Motor neuron (in vitro differentiated cells): ENCODE data around the gene TCF19. TPM values are rescaled to one million over a fixed set of nuclear protein-coding genes. Genes with fewer than 3 reads are reported as not detected.

Source experiments
- ATAC-seq, 8 experiments: fragments of 200-7000 bp; cut with Tn5 transposase; replicated peaks in 6 of 8; 2 replicates each; pipeline ENCODE4 v1.8.0; 2021; ENCODE audit warnings: mild to moderate bottlenecking in 8 of 8, moderate library complexity in 8 of 8
- H3K27ac ChIP-seq, 2 donors: fragments of 250-450 bp; sonication (Bioruptor Pico); 2 replicates each; pipeline ENCODE4 v1.9.0; 2021; ENCODE audit warnings: antibody characterized with exemption in 2 of 2, mild to moderate bottlenecking in 2 of 2, moderate library complexity in 1 of 2
- H3K4me1 ChIP-seq, 2 donors: fragments of 250-450 bp; sonication (Bioruptor Pico); replicated peaks in 1 of 2; 2 replicates each; pipeline ENCODE4 v1.6.1; 2021; ENCODE audit warnings: antibody characterized with exemption in 2 of 2, mild to moderate bottlenecking in 2 of 2, moderate library complexity in 1 of 2
- H3K4me3 ChIP-seq, 5 donors: fragments of 250-450 bp; sonication (Bioruptor Pico); 2 replicates each; pipeline ENCODE4 v1.9.0; 2021; ENCODE audit warnings: antibody characterized with exemption in 5 of 5, mild to moderate bottlenecking in 5 of 5, moderate library complexity in 4 of 5
- WGBS, 10 experiments: fragments of 450-650 bp; shearing (Covaris generic); methylation state at CpG; one replicate each; pipeline ENCODE4 v1.0.0; 2022; 5-methylcytosine and 5-hydroxymethylcytosine counted together
- in situ Hi-C, 9 experiments: fragments of 400-800 bp; cut with MboI; loops; one replicate each; pipeline ENCODE4 v1.15.0; 2021; ENCODE audit warnings: low sequenced_read_pairs in 9 of 9, low pct_unique_long_range_greater_than_20kb in 2 of 9; ENCODE audit not compliant: unreplicated experiment in 9 of 9
- total RNA-seq, 8 experiments: library from RNA; unstranded; fragments of 300-600 nt; gene quantifications; 2 replicates each; pipeline versions ENCODE4 v1.2.3 to v1.2.4, GENCODE V29; 2022

TCF19 gene
- total RNA-seq, 8 experiments from 2014 or later, result 0.36 to 14.7 (median 2.6) TPM

DNA sequence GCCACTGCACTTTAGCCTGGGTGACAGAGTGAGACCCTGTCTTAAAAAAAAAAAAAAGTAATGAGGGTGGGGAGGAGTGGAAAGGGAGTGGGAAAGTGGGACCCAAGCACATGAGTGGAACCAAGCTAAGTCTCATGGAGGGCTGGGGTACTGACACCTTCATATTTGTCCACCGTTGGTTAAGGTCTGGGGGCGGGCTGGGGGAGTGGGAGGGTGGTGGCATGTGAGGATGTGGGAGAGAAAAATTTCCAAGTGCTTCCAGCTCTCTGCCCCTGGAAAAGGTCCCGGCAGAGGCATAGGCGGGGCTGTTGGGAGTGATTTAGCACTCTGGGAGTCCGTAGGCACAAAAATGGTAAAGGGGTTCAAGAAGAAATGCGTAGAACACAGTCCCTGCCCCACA lies 25.6 kb upstream of the TCF19 start:
- in situ Hi-C loops, result loop anchor here in 4 of 9 experiments (10.0 to 25.0 kb wide), 2 partner anchors 229 to 232 kb away; partner anchors contain the start of gene HLA-B (in 1 of the 4)
- Histone ChIP-seq H3K27ac (no peak overlapping the region), H3K4me3 (no peak overlapping the region), H3K4me1 (peaks cover 0 to 9% of the 10 kb centered on the region in 2 donors)
- ATAC-seq, result peak in 1 of 8 experiments; percentile 38
- WGBS, 10 experiments, result 33 to 90% (median 78%) methylated on average over 1 to 3 of the region's 6 CpGs; no CpG with 5 or more reads in 7 of the 10 experiments

- Histone ChIP-seq H3K27ac (no peak overlapping the region), H3K4me3 (no peak overlapping the region), H3K4me1 (peaks cover 0 to 9% of the 10 kb centered on the region in 2 donors)
- in situ Hi-C loops, result loop anchor here in 6 of 9 experiments (5.0 to 25.0 kb wide), 4 partner anchors 57 to 229 kb away; partner anchors contain the start of gene HLA-B (in 1 of the 6)
- ATAC-seq, result no peak
- WGBS, 10 experiments, result 60 to 97% (median 81%) methylated on average over 1 to 10 of the region's 10 CpGs; no CpG with 5 or more reads in 3 of the 10 experiments
Observed at GRCh38 chr6:31135710-31136109, 22.7 kb upstream of the TCF19 start.

DNA sequence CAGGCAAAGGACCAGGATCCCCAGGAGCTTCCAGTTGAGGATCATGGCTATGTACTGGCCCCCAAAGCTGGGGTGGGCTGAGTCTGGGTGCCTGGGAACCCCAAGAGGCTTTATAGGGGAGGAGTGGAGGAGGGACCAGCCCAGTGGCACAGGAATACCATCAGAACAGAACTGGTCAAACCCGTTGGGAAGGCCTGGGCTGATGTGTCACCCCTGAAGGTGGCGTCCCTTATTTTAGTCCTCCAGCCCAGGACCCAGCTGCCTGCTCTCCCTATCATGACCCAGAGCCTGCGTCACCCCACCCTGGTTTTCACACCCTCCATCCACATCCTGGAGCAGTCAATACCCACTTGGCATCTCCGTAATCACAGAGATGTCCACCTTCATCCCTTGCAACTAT lies 19.4 kb upstream of the TCF19 start, which contains the start of gene PSORS1C2:
PSORS1C2 (minus strand) TSS at position 85 of the 400 bp plus-strand sequence; CDS start at position 45, 40 bp downstream.
- H3K4me1 ChIP-seq, result peaks cover 11 to 14% of the 10 kb centered on the region in 2 donors
- no peak within 1 kb of the TSS for H3K27ac ChIP-seq
- WGBS, 10 experiments, result 40 to 100% (median 100%) methylated on average over 1 to 3 of the region's 4 CpGs; no CpG with 5 or more reads in 7 of the 10 experiments
- ATAC-seq, result no peak
- no peak within 1 kb of the TSS for H3K4me3 ChIP-seq
- in situ Hi-C loops, result loop anchor here in 6 of 9 experiments (5.0 to 25.0 kb wide), 4 partner anchors 53 to 226 kb away; partner anchors contain the start of gene HLA-B (in 1 of the 6)

GRCh38 chr6:31139599-31139998 lies 18.8 kb upstream of the TCF19 start:
- in situ Hi-C loops, result loop anchor here in 6 of 9 experiments (5.0 to 25.0 kb wide), 4 partner anchors 53 to 225 kb away; partner anchors contain the start of gene HLA-B (in 1 of the 6)
- no peak overlapping the region for H3K27ac ChIP-seq
- peaks cover 11 to 14% of the 10 kb centered on the region in 2 donors for H3K4me1 ChIP-seq
- WGBS, 10 experiments, result 0 to 34% (median 14%) methylated on average over 1 to 3 of the region's 4 CpGs; no CpG with 5 or more reads in 5 of the 10 experiments
- H3K4me3 ChIP-seq, result no peak overlapping the region
- ATAC-seq, result no peak

GRCh38 chr6:31140643-31141042 lies 17.7 kb upstream of the TCF19 start:
- in situ Hi-C loops, result loop anchor here in 3 of 9 experiments (10.0 to 25.0 kb wide), 2 partner anchors 222 to 224 kb away; partner anchors contain the start of gene HLA-B (in 1 of the 3)
- no peak for ATAC-seq
- no peak overlapping the region for H3K4me3 ChIP-seq
- H3K27ac ChIP-seq, result no peak overlapping the region
- H3K4me1 ChIP-seq, result peaks cover 11 to 14% of the 10 kb centered on the region in 2 donors
- 0 to 92% (median 76%) methylated on average over 1 to 4 of the region's 15 CpGs; no CpG with 5 or more reads in 6 of the 10 experiments for WGBS, 10 experiments

DNA sequence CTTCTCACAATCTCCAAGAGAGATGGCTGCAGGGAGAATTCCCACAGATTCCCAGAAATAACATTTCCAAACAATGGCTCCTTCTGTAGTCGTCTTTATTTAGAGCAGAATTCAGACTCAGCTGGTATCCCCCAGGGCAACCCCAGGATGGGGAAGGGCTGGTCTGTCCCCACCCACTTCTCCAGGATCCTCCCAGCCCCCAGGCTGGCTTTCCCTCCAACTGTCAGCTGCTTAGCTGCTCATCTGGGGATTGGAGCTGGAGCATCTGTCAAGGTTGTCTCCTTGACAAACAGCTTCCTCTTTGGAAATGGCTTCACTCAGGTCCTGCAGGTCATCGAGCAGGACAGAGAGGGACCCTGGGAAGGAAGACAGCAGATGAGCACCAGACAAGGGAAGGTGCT lies 16.0 kb upstream of the TCF19 start:
- no peak overlapping the region for H3K4me3 ChIP-seq
- 20% methylated on average over 1 of the region's 2 CpGs; no CpG with 5 or more reads in 9 of the 10 experiments for WGBS, 10 experiments
- in situ Hi-C loops, result loop anchor here in 3 of 9 experiments (10.0 to 25.0 kb wide), 2 partner anchors 220 to 222 kb away; partner anchors contain the start of gene HLA-B (in 1 of the 3)
- peaks cover 11 to 12% of the 10 kb centered on the region in 2 donors for H3K4me1 ChIP-seq
- H3K27ac ChIP-seq, result peak overlapping the region; percentile 1 to 49
- peak in 7 of 8 experiments; percentile 48 to 92 (median 81) for ATAC-seq

DNA sequence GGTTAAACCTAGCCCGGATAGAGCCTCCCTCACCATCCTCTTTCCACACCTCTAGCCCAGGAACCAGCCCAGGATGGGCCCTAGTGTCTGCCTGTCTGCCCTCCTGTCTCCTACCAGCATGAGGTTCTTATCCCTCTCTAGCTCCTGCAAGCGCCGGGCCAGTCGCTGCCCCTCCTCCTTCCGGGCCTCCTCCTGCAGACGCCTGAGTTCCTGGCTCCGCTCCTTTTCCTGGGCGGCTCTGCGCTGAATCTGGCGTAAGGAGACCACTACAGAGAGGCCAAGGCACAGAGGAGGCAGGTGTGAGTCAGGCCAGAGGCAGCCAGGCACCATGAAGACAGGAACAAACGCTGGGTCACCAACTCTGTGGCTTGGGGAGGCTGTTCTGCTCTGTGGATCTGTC lies 15.2 kb upstream of the TCF19 start:
- Histone ChIP-seq H3K27ac (no peak overlapping the region), H3K4me1 (peaks cover 8 to 11% of the 10 kb centered on the region in 2 donors), H3K4me3 (no peak overlapping the region)
- ATAC-seq, result peak in 5 of 8 experiments; percentile 3 to 52 (median 28)
- in situ Hi-C loops, result loop anchor here in 3 of 9 experiments (10.0 to 25.0 kb wide), 2 partner anchors 219 to 222 kb away; partner anchors contain the start of gene HLA-B (in 1 of the 3)
- WGBS, 10 experiments, result 53 to 55% methylated on average over 2 to 9 of the region's 11 CpGs; no CpG with 5 or more reads in 8 of the 10 experiments

DNA sequence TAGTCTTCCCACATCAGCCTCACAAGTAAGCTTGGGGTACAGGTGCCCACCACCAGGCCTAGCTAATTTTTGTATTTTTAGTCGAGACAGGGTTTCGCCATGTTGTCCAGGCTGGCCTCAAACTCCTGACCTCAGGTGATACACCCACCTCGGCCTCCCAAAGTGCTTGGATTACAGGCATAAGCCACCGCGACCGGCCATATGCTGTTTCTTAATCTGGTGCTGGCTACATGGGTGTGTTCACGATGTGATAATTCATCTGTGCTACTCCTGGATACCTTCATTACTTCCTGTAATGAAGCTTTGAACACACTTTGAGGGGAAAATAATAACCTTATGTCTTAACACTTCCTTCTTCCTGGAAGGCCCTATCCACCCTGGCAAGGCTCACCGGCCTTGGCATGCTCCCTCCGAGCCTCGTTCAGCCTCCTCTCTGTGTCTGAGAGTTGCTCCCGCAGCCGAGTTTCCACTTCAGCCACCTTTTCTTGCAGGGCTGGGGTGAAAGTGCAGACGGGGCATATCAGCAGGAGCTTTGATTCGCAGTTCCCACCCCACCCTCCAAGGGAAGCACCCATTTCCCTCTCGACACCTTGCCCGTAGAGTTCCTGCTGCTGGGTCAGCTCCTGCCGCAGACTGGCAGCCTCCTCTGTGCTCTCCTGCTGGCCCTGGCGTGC lies 14.0 kb upstream of the TCF19 start:
- 78 to 100% (median 96%) methylated on average over 1 to 14 of the region's 18 CpGs; no CpG with 5 or more reads in 3 of the 10 experiments for WGBS, 10 experiments
- Histone ChIP-seq H3K27ac (no peak overlapping the region), H3K4me1 (peaks cover 8 to 11% of the 10 kb centered on the region in 2 donors), H3K4me3 (no peak overlapping the region)
- no peak for ATAC-seq
- in situ Hi-C loops, result loop anchor here in 3 of 9 experiments (10.0 to 25.0 kb wide), 2 partner anchors 218 to 220 kb away; partner anchors contain the start of gene HLA-B (in 1 of the 3)

DNA sequence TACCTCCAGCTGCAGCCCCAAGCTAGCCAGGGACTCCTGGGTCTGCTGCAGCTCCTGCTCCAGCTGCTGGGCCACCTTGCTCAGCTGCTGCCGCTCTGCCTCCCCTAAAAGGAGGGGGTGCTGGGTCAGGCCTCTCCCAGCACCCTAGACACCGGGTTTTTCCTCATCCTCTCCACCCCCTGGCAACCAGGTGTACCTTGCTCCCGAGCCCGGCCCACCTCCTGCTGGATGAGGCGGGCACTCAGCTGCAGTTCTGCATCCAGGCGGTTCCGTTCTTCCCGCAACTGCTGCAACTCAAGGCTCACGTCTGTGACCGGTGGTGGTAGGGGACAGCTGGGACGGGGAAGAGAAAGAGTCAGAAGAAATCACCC lies 13.4 kb upstream of the TCF19 start:
- Histone ChIP-seq H3K4me1 (peaks cover 8 to 11% of the 10 kb centered on the region in 2 donors), H3K4me3 (no peak overlapping the region), H3K27ac (no peak overlapping the region)
- 70 to 100% (median 83%) methylated on average over 2 to 6 of the region's 11 CpGs; no CpG with 5 or more reads in 6 of the 10 experiments for WGBS, 10 experiments
- in situ Hi-C loops, result loop anchor here in 3 of 9 experiments (10.0 to 25.0 kb wide), 2 partner anchors 217 to 220 kb away; partner anchors contain the start of gene HLA-B (in 1 of the 3)
- no peak for ATAC-seq

GRCh38 chr6:31145386-31145785 lies 13.0 kb upstream of the TCF19 start:
- 86 to 95% (median 93%) methylated on average over 4 to 10 of the region's 10 CpGs; no CpG with 5 or more reads in 3 of the 10 experiments for WGBS, 10 experiments
- no peak overlapping the region for H3K4me3 ChIP-seq
- no peak overlapping the region for H3K27ac ChIP-seq
- ATAC-seq, result no peak
- in situ Hi-C loops, result loop anchor here in 3 of 9 experiments (10.0 to 25.0 kb wide), 2 partner anchors 217 to 219 kb away; partner anchors contain the start of gene HLA-B (in 1 of the 3)
- peaks cover 8 to 11% of the 10 kb centered on the region in 2 donors for H3K4me1 ChIP-seq

DNA sequence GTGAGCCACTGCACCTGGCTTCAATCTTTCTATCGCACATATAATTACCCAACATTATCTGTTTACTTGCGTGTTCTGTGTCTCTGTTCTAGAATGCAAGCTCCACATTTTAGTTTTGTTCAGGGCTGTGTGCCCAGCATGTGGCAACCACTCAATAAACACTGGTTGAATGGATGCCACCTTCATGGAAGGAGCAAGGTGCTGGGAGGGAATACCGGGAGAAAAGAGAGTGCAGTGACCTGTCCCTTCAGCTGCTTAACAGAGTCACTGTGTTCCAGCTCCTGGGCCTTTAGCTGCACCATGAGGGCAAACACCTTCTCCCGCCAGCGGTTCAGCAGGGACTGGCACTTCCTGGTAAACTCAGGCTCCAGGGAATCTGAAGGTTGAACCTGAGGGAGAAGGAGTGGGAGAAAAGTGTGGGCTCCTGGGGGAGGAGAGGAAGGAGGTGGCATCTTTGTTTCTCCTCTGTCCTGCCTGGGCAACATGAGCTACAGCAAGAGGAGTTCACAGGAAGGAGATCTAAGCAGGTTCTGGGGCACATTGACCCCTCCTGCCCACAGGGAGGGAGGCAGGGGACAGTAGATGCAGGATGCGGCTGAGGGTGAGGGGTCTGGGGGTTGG lies 8.5 kb upstream of the TCF19 start:
- Histone ChIP-seq H3K27ac (no peak overlapping the region), H3K4me1 (no peaks in the 10 kb centered on the region), H3K4me3 (no peak overlapping the region)
- 67 to 94% (median 90%) methylated on average over 1 to 5 of the region's 6 CpGs; no CpG with 5 or more reads in 5 of the 10 experiments for WGBS, 10 experiments
- ATAC-seq, result no peak
- in situ Hi-C loops, result loop anchor here in 3 of 9 experiments (10.0 to 25.0 kb wide), 2 partner anchors 212 to 215 kb away; partner anchors contain the start of gene HLA-B (in 1 of the 3)

GRCh38 chr6:31152781-31153180 lies 5.6 kb upstream of the TCF19 start:
- in situ Hi-C loops, result no loop called here
- peaks cover 6% of the 10 kb centered on the region in 2 donors for H3K4me1 ChIP-seq
- H3K4me3 ChIP-seq, result no peak overlapping the region
- 60 to 100% (median 94%) methylated on average over 1 to 6 of the region's 7 CpGs; no CpG with 5 or more reads in 4 of the 10 experiments for WGBS, 10 experiments
- ATAC-seq, result no peak
- H3K27ac ChIP-seq, result no peak overlapping the region
